Lower lobe of right lung (tissue), 2 donors: ENCODE data around the gene CYTH3. TPM values are rescaled to one million over a fixed set of nuclear protein-coding genes. Genes with fewer than 3 reads are reported as not detected.

Experiments
- ATAC-seq, 2 donors: fragments of 200-7000 bp; cut with Tn5 transposase; one replicate each; pipeline ENCODE4 v1.9.1; 2020 to 2022; ENCODE audit warnings: mild to moderate bottlenecking in 2 of 2, moderate library complexity in 2 of 2
- DNase-seq: peaks from one replicate; pipeline ENCODE4 v3.0.0-alpha.2; 2020
- H3K27ac ChIP-seq: fragments of 200-600 bp; one replicate; pipeline ENCODE4 v1.8.0; 2022
- H3K27me3 ChIP-seq: fragments of 200-600 bp; one replicate; pipeline ENCODE4 v1.8.0; 2022; ENCODE audit warnings: low read depth
- H3K36me3 ChIP-seq: fragments of 200-600 bp; one replicate; pipeline ENCODE4 v1.8.0; 2022; ENCODE audit warnings: mild to moderate bottlenecking
- H3K4me1 ChIP-seq: fragments of 200-600 bp; one replicate; pipeline ENCODE4 v1.8.0; 2022
- H3K4me3 ChIP-seq: fragments of 200-600 bp; one replicate; pipeline ENCODE4 v1.8.0; 2022; ENCODE audit warnings: mild to moderate bottlenecking
- H3K9me3 ChIP-seq: fragments of 200-600 bp; one replicate; pipeline ENCODE4 v1.8.0; 2022
- intact Hi-C: fragments of 100-400 bp; cut with DNase I; formaldehyde crosslinking; loops from one replicate; pipeline ENCODE4 v1.11.0; 2022
- total RNA-seq: library from RNA; stranded (reverse); fragmentation: NEBNext Ultra II Directional; extraction: Animal tissue kit (Norgen Biotek cat#: 25700); gene quantifications from one replicate; pipeline ENCODE4 v1.2.1, GENCODE V29; 2021
- TF ChIP-seq, protein P1 (sequence below): fragments of 200-600 bp; IDR thresholded peaks from one replicate; pipeline ENCODE4 v1.8.0; 2022; ENCODE audit warnings: antibody characterized with exemption, mild to moderate bottlenecking
- donor health status: DM: no; HTN: yes; CAD: no; lungs with severe emphysema.

CYTH3 gene
- total RNA-seq, 1 donor from 2014 or later: 26.1 TPM

DNA sequence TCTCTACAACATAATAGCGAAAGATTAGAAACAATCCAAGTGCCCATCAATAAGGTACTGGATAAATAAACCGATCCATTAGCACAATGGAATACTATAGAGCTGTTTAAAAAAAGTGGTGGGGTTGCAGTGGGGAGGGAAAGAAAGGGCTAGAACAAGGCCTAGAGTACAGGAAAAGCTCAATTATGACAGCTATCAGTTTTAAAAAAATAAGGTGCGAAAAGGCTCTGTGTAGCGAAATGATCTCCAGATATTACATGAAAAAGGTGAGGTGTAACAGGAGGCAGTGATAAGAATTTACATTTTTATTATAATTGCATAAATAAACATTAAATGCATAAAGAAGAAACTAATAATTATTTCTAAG is 30.8 kb downstream of the CYTH3 start:
- no peak for DNase-seq
- H3K4me1 ChIP-seq: peaks cover 5% of the 10 kb centered on the region
- no peaks in the 10 kb centered on the region for H3K27me3 ChIP-seq
- intact Hi-C loops: no loop called here
- no peaks in the 10 kb centered on the region for H3K9me3 ChIP-seq
- TF ChIP-seq, protein P1, sequence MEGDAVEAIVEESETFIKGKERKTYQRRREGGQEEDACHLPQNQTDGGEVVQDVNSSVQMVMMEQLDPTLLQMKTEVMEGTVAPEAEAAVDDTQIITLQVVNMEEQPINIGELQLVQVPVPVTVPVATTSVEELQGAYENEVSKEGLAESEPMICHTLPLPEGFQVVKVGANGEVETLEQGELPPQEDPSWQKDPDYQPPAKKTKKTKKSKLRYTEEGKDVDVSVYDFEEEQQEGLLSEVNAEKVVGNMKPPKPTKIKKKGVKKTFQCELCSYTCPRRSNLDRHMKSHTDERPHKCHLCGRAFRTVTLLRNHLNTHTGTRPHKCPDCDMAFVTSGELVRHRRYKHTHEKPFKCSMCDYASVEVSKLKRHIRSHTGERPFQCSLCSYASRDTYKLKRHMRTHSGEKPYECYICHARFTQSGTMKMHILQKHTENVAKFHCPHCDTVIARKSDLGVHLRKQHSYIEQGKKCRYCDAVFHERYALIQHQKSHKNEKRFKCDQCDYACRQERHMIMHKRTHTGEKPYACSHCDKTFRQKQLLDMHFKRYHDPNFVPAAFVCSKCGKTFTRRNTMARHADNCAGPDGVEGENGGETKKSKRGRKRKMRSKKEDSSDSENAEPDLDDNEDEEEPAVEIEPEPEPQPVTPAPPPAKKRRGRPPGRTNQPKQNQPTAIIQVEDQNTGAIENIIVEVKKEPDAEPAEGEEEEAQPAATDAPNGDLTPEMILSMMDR: no peak
- no peaks in the 10 kb centered on the region for H3K36me3 ChIP-seq
- no peak overlapping the region for H3K4me3 ChIP-seq
- H3K27ac ChIP-seq: no peak overlapping the region
- ATAC-seq: no peak

DNA sequence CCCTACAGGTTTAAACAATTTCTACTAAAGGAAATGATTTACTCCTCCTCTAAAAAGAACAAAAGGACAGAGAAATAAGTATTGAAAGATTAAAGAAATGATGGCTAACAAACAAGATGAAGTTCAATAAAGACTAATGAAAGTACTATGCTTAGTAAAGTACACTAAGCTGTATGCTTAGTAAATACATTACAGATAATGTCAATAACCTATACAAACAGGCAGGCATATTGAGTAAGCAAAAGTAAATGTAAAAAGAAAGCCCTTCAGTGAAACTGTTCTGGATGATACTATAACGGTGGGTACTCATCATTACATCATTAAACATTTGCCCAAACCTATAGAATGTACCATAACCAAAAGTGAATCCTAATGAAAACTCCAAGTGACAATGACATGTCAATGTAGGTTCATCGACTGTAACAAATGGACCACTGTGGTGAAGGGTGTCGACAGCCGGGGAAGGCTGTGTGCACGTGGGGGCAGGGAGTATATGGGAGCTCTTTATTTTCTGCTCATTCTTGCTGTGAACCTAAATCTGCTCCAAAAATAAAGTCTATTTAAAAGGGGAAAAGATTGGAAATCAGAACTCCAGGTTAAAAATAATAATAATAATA is 34.0 kb downstream of the CYTH3 start:
- no peaks in the 10 kb centered on the region for H3K36me3 ChIP-seq
- TF ChIP-seq, protein P1: no peak
- no peak overlapping the region for H3K4me3 ChIP-seq
- DNase-seq (no peak), ATAC-seq (no peak)
- no peaks in the 10 kb centered on the region for H3K9me3 ChIP-seq
- H3K4me1 ChIP-seq: peaks cover 3% of the 10 kb centered on the region
- H3K27me3 ChIP-seq: no peaks in the 10 kb centered on the region
- H3K27ac ChIP-seq: no peak overlapping the region
- intact Hi-C loops: no loop called here

DNA sequence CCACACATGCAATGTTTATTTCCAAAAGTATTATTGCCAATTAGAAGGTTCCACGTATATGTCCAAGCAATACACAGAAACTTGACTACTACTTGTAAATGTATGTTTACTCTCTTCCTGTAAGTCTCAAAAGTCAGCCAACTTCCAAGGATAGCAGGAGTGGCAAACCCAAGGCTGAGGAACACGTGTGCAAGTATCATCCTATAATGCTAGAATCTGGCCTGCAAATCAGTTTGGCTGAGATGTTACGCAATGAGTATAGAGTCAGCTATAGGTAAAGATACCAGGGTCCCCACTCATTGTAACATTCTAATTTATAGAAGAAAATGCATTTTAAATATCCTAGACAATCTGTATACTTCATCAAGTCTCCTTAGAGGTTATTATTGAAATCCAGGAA is 34.7 kb downstream of the CYTH3 start:
- Histone ChIP-seq H3K36me3 (no peaks in the 10 kb centered on the region), H3K9me3 (no peaks in the 10 kb centered on the region), H3K4me3 (no peak overlapping the region), H3K4me1 (peaks cover 10% of the 10 kb centered on the region), H3K27ac (no peak overlapping the region), H3K27me3 (no peaks in the 10 kb centered on the region)
- intact Hi-C loops: no loop called here
- DNase-seq: no peak
- ATAC-seq: no peak
- TF ChIP-seq, protein P1: no peak

DNA sequence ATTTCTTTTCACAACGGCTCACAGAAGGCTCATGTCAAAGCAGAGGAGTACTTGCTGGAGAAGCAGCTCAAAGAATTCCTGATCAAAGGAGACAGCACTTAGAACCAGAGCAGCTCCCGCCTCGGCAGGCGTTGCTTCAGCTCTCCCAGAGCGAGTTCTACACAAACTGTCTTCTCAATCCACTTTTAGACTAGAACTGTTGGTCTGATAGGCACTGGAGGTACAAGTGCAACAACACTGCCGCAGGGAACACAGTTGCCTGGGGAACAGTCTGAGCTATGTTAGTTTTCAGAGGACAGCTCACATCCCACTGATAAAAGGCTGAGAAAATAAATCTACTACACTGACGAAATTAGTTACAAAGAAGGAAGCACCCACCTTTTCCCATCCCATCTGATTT is 35.4 kb downstream of the CYTH3 start:
- H3K4me3 ChIP-seq: no peak overlapping the region
- no peaks in the 10 kb centered on the region for H3K36me3 ChIP-seq
- DNase-seq: no peak
- H3K27me3 ChIP-seq: no peaks in the 10 kb centered on the region
- no peaks in the 10 kb centered on the region for H3K9me3 ChIP-seq
- intact Hi-C loops: no loop called here
- TF ChIP-seq, protein P1: no peak
- peaks cover 17% of the 10 kb centered on the region for H3K4me1 ChIP-seq
- no peak for ATAC-seq
- no peak overlapping the region for H3K27ac ChIP-seq

DNA sequence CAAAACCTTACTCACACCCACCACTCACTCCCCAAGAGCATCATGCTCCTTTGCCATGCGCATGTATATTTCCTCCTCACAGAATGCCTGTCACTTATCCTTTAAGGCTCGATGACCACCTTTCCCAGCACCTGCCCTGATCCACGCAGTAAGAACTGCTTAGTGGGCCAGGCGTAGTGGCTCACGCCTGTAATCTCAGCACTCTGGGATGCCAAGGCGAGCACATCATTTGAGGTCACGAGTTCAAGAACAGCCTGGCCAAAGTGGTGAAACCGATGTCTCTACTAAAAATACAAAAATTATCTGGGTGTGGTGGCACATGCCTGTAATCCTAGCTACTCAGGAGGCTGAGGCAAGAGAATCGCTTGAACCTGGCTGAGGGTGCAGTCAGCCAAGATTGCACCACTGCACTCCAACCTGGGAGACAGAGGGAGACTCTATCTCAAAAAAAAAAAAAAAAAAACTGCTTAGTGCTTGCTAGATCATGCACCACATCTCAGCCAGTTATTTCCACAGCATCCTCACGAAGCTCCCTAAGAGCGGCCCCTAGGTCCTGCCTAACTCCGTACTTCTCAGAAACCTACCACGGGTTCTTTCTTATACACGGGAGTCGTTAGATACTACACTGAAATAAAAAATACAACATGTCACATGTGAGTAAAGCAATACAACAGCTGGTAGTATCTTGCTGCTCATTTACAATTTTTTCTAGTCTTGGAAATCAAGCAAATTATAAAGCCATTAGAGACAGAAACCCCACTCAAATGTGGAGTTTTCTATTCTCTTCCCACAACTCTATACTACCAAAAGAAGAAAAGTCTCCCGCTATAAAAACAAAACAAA is 37.2 kb downstream of the CYTH3 start:
- H3K27ac ChIP-seq: no peak overlapping the region
- H3K27me3 ChIP-seq: no peaks in the 10 kb centered on the region
- no peak for ATAC-seq
- no peaks in the 10 kb centered on the region for H3K36me3 ChIP-seq
- no peak overlapping the region for H3K4me3 ChIP-seq
- H3K4me1 ChIP-seq: peaks cover 28% of the 10 kb centered on the region
- intact Hi-C loops: no loop called here
- no peaks in the 10 kb centered on the region for H3K9me3 ChIP-seq
- TF ChIP-seq, protein P1: no peak
- DNase-seq: no peak
